DMS 273 (cell line): ENCODE results near the gene GARIN1A.
A peak's percentile ranks its signal among the peaks of the same experiment; 100 is the strongest.
"Not testable (repeated sequence)": the region's sequence is repeated elsewhere in the genome, so short reads cannot be mapped to it uniquely, and the experiment has no call there.

ENCODE experiments used
- DNase-seq: peaks from one replicate; lab custom pipeline; 2025; ENCODE audit not compliant: unreplicated experiment; lab: John Stamatoyannopoulos, UW

GARIN1A gene

DNA sequence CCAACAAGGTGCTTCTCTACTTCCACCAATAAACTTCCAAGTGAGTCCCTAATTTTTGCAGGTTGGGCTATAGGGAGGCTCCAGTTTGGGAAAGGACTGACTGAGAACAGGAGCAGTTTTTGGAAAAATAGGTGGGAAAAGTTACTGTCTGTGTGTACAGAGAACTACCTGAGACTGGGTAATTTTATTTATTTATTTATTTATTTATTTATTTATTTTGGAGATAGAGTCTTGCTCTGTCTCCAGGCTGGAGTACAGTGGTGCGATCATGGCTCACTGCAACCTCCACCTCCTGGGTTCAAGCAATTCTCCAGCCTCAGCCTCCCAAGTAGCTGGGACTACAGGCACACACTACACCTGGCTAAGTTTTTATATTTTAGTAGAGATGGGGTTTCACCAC is 11.2 kb downstream of the GARIN1A start:
- DNase-seq, result not testable (repeated sequence)

DNA sequence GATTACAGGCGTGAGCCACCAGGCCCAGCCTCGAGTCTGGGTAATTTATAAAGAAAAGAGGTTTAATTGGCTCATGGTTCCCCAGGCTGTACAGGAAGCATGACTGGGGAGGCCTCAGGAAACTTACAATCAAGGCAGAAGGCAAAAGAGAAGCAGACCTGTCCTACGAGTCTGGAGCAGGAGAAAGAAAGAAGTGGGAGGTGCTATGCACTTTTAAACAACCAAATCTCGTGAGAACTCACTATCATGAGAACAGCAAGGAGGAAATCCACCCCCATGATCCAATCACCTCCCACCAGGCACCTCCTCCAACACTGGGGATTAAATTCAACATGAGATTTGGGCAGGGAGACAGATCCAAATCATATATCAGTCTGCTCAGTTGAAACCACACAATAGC is 11.6 kb downstream of the GARIN1A start:
- not testable (repeated sequence) for DNase-seq

DNA sequence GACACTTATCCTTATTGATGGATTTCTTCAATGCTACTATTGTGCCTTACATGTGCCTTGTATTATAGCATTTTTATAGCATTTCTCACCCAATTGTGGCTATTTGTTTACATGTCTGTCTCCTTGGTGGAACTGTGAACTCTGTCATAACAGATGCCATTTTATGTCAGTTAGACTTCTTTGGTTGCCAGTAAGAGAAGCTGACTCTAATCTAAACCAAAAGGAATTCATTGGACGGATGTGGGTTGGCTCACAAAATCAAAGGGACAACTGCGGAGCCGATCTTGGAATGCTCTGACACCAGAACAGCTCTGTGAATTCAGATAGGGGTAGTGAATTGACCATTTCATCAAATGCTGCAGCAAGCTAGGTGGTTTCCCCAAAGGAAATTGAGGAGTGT is 15.0 kb downstream of the GARIN1A start:
- no peak for DNase-seq

DNA sequence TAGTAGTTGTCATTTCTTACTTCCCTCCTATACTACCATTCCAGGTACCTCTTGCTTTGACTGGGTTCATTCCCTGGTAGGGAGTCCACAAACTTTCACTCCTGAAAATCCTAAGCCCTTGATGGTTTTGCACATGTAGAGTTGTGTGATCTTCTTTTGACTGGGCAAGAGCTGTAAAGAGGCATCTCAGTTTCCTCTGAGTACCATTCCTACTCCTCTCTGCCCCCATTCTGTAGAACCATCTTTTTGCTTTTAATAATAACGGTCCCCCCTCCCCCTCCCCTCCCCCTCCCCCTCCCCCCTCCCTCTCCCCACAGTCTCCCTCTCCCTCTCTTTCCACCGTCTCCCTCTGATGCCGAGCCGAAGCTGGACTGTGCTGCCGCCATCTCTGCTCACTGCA is 16.4 kb downstream of the GARIN1A start:
- DNase-seq, result no peak

DNA sequence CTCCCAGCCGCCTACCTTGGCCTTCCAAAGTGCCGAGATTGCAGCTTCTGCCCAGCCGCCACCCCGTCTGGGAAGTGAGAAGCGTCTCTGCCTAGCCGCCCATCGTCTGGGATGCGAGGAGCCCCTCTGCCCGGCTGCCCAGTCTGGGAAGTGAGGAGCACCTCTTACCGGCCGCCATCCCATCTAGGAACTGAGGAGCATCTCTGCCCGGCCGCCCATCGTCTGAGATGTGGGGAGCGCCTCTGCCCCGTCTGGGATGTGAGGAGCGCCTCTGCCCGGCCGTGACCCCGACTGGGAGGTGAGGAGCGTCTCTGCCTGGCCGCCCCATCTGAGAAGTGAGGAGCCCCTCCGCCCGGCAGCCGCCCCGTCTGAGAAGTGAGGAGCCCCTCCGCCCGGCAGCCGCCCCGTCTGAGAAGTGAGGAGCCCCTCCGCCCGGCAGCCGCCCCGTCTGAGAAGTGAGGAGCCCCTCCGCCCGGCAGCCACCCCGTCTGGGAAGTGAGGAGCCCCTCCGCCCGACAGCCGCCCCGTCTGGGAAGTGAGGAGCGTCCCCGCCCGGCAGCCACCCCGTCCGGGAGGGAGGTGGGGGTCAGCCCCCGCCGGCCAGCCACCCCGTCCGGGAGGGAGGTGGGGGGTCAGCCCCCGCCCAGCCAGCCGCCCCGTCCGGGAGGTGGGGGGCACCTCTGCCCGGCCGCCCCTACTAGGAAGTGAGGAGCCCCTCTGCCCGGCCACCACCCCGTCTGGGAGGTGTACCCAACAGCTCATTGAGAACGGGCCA is 17.3 kb downstream of the GARIN1A start:
- not testable (repeated sequence) for DNase-seq

DNA sequence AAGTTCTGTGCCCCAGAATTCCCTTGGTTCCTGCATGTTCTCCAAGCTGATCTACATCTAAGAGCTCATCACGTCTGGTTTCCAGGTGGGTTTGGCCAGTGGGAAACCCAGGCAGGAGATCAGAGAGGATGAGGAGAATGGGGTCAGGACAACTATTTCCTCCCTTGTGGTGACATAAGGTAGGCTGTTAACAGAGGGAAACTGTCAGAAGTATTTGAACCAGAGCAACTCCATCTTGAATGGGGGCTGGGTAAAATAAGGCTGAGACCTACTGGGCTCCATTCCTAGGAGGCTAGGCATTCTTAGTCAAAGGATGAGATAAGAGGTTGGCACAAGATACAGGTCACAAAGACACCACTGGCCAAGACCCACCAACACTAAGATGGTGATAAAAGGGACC is 19.1 kb downstream of the GARIN1A start:
- no peak for DNase-seq

DNA sequence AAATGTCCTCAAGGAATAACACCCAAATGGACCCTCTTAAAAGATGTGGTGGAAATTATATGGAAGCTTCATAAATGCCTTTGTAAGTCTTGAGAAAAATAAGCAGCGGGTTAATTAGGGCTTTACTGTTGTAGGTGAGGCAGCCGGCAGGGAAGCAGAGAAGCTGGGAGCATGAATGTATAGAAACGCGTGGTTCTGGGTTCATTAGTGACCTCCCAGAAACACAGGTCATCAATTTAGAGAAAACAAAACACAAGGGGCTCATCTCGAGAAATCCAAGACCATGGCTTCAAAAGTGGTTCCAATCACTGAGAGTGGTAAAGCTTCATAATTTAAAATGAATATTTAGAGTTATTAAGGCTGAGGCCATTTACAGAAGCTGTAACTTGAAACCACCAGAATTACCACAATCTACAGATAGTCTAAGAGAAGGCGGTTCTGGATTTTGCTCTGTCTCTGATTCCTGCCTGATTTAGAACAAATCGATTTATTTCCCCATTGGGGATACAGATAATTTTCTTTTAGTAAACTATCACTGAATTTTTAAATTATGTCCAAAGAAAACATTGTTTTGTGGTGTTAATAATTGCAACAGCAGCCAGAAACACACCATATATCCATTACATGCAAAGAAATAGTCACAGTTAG is 20.7 kb downstream of the GARIN1A start:
- no peak for DNase-seq

DNA sequence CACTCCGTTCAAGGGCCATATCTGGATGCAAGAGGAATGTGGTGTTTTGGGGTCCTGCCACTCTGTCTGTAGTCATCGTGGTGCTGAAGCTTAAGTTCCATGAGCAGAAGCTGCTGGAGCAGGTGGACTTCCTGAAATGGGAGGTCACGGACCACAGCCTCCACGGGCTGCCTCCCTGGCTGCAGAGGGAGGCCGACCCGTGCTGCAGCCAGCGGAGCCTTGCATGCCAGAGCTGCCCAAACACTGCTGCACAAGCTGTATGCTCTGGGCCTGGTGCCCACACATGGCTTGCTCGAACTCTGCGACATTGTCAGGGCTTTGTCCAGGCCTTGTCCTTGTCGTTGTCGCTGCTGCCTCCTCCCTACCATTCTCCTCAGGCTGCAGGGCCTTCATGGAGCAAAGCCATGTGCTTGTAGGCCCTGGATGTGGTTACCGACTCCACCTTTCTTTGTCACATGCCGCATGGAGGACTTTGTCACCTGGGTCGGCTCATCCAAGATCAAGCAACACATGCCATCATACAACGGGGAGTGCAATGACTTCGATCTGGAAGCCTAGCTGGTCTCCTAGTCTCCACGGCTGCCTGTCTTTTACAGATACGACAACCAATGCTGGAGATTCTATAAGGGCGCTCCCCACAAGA is 21.4 kb downstream of the GARIN1A start:
- no peak for DNase-seq

DNA sequence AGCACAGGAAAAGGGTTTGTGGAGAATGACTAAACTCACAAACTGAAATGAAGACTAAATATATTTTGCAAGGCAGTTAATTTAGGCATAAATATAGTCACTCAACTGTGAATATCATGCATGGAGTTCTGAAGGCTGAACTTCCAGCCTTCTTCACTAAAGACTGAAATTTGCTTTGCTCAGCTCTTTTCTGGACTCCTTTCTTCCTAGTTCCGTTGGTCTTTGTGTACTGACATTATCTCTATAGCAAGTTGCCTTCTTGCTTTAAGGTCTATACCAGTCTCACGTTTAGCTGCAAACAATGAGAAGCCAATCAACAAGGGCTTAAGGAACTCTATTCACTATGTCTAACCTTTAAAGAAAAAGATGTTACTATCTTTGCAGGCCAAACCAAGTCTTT is 22.6 kb downstream of the GARIN1A start:
- DNase-seq, result no peak

DNA sequence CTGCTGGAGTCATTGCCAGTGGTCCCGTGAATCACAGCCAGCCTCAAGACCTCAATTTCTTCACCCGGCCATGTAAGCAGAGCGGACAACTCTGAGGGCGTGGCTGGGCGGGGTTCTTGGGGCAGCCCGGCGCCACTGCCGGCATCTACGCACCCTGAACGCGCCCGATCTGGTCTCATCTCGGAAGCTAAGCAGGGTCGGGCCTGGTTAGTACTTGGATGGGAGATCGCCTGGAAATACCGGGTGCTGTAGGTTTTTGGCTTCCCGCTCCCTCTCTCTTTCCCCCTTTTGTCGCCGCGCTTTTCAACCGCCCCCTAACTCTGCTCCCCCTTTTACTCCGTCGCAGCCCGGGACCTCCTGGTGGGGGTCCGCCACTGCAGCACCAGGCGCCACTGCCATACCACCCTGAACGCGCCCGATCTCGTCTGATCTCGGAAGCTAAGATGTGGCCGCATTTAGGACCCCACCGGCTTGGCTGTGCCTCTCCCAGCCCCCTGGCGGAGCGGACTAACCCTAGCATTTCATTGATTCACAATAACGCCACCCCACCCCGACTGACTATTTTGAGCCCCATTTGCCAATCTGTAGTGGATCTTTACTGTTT is 25.3 kb downstream of the GARIN1A start:
- peak; percentile 77 for DNase-seq

DNA sequence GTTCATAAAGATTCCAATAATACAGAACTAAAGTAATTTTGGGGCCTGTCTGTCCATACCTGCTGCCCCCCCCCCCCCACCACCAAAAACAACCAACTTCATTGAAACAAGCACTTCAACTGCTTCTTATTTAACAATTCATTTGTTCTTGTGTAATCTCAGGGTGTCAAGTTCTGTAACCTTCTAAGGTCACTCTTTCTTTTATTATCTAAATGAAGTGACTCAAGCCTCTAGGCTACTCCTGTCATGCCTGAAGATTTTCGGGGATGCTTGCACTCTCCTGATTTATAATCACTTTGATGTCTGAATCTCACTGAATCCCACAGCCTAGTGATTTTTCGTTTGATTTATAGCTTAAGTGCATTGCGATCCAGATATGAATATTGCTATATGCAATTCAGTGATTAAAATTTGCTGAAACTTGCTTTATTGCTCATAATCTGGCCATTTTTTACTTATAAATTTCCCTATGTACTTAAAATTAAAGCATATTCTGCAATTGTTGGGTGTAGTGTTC is 27.2 kb downstream of the GARIN1A start:
- no peak for DNase-seq

DNA sequence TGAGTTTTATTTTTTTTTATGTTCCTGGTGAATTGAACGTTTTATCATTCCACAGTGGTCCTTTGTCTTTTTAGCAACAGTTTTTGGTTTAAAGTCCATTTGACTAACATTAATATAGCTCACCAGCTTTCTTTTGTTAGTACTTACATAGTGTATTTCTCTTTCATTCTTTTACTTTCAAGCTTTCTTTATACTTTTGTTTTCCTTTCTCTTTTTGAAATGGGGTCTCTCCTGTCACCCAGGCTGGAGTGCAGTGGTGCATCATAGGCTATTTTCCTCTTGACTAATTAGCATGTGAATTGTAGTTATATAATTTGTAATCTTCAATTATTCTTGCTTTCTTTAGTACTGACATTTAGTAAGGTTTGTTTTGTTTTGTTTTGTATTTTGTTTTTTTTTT is 27.8 kb downstream of the GARIN1A start:
- DNase-seq, result no peak

DNA sequence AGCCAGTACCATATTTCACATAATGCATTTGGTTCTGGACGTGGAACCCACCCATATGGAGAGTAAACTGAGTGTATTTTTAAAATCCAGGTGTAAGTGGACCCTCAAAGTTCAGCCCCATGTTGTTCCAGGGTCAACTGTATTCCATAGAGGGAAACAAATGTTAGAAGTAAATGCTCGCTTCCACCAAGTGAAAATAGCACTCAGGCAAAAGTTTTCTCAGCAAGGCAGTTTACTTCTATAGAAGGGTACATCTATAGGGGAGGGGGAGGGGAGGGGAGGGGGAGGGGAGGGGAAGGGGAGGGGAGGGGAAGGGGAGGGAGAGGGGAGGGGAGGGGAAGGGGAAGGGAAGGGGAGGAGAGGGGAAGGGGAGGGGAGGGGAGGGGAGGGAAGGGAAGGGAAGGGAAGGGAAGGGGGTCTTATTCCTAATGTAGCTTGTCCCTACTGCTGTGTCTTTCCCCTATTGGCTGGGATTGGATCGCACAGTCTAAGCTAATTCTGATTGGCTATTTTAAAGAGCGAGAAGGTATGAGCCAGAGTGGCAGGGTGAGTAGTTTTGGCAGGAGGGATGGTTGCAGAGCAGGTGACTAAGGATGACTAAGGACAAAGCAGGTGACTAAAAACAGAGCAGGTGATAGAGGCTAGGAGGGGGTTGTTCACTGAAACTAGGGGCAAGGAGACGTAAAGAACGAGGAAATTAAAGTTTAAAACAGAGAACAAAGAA is 29.1 kb downstream of the GARIN1A start:
- no peak for DNase-seq

DNA sequence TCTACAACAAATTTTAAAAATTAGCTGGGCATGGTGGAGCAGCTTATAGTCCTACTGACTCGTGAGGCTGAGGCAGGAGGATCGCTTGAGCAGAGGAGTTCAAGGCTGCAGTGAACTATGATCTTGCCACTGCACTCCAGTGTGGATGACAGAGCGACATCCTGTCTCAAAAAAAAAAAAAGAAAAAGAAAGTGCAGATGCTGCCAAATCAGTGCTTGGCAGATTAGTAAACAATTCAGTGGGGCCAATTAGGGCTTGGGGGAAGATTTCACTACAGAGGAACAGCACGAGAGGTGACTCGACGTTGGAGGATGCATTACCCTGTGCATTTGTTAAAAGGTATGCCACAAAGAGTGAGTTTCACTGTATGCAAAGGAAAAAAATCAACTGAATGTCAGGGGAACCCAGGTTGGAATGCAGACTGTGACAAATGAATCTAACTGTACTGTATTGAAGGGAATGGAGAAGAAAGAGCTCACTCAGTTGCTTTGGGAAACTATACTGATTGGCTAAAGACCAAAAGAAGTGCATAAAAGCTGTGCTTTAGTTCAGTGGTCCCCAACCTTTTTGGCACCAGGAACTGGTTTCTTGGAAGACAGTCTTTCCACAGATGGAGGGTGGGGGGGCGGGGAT is 31.6 kb downstream of the GARIN1A start:
- no peak for DNase-seq

DNA sequence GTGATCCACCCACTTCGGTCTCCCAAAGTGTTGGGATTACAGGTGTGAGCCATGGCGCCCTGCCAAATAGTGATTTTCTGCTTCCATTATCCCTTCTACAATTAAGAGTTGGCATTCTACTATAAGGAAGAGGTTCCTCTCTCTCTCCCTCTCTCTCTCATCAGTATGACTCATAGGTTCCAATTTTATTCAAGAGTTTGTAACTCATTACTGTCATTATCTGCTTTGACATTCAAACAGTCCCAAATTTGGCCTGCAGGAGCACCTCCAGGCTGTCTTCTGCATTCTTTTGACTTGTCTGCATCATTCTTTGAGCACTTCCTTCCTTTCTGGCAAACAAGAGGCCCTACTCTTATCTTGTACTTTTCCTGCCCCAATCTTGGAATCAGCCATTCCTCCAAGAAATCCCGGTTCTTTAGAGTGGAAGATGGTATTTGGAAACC is 33.8 kb downstream of the GARIN1A start:
- DNase-seq, result no peak

DNA sequence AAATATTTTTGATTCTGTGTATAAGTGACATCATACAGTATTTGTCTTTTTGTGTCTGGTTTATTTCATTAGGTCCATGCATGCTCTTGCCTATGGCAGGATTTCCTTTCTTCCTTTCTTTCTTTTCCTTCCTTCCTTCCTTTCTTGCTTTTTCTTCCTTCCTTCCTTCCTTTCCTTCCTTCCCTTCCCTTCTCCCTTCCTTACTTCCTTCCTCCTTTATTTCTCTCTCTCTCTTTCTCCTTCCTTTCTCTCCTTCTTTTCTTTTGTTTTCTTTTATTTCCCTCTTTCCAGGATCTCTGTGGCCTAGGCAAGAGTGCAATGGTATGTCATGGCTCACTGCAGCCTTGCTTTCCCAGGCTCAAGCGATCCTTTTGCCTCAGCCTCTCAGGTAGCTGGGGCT is 35.7 kb downstream of the GARIN1A start:
- no peak for DNase-seq

DNA sequence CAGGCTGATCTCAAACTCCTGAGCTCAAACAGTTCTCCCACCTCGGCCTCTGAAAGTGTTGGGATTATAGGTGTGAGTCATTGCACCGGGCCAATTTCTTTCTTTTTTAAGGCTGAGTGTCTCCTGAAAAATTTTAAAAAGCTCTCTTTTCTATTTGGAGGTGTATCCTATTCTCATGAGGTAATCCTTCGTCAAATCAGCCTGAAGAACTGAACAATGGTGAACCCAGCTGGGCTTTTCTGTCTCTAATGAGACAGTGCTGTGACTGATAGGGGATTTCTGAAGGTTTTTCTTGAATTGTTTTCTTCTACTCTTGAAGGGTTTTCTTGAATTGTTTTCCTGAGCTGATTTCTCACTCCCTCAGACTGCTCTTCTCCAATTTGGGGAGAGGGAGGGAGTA is 36.1 kb downstream of the GARIN1A start:
- no peak for DNase-seq

DNA sequence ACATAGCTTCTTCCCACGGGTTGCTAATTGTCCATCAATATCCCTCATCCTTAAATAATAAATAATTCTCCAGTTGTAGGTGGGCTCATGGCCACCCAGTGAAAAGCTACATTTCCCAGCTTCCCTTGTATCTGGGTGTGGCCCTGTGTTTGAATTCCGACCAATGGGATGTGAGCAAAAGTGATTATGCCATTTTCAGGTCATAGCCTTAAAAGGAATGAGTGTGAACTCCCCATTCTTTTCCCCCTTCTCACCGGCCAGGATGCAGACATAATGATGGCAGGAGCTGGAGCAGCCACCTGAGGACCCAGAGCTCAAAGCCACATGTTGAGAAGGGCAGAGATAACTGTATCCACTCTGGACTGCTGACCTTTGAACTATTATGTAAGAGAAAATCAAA is 36.7 kb downstream of the GARIN1A start:
- no peak for DNase-seq

DNA sequence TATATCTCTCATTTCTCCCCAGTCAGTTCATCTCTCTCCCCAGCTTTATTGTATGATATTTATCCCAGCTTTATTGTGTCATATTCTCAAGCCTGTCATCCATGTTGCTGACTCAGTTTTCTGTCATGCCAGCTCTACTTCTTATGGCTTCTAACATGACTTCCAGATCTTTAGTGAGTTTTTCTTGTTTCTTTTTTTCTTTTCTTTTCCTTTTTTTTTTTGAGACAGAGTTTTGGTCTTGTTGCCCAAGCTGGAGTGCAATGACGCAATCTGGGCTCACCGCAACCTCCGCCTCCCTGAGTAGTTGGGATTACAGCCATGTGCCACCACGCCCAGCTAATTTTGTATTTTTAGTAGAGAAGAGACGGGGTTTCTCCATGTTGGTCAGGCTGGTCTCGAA is 38.4 kb downstream of the GARIN1A start:
- no peak for DNase-seq

DNA sequence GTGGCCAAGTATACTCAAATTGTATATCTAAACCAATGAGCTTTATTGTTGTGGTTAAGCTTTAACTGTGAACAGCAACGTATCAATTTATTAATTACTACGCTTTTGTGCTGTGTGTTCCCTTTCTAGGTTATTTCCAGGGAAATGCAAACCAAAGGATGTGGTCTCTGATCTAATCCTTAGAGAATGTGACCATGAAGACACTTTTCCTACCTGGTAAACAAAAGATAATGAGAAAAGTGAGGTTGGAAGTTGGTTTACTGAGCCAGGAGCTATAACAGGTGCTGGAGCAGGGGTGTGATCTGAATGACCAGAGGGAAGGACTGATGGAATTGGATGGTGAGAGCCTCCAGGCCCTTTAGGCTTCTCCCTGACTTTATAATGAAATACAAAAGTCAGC is 41.7 kb downstream of the GARIN1A start:
- no peak for DNase-seq
